Nephron (organoid): ENCODE data around the gene SCT.
A peak's percentile ranks its signal among the peaks of the same experiment; 100 is the strongest.

Experiments used
- H3K27ac Mint-ChIP-seq, 3 experiments: 2 replicates each; pipeline ENCODE4 v1.8.0; 2020; ENCODE audit warnings: mixed read lengths in 3 of 3, mild to moderate bottlenecking in 2 of 3, moderate library complexity in 1 of 3
- H3K27me3 Mint-ChIP-seq: 2 replicates; pipeline ENCODE4 v1.8.0; 2021; ENCODE audit warnings: low read depth, mild to moderate bottlenecking, moderate library complexity, mixed read lengths
- H3K36me3 Mint-ChIP-seq: 2 replicates; pipeline ENCODE4 v1.8.0; 2020; ENCODE audit warnings: low read depth, mixed read lengths
- H3K4me1 Mint-ChIP-seq: 2 replicates; pipeline ENCODE4 v1.8.0; 2020; ENCODE audit warnings: mixed read lengths
- H3K4me3 Mint-ChIP-seq, 3 experiments: 2 replicates each; pipeline ENCODE4 v1.8.0; 2020; ENCODE audit warnings: mild to moderate bottlenecking in 3 of 3, mixed read lengths in 3 of 3, moderate library complexity in 2 of 3
- H3K9me3 Mint-ChIP-seq: 2 replicates; pipeline ENCODE4 v1.8.0; 2020; ENCODE audit warnings: mixed read lengths
- CTCF ChIP-seq, 3 experiments: fragments of 200-600 bp; sonication (generic); IDR thresholded peaks; one replicate each; pipeline ENCODE4 v1.5.0; 2021; ENCODE audit warnings: antibody characterized with exemption in 3 of 3; ENCODE audit not compliant: unreplicated experiment in 3 of 3

Gene SCT

DNA sequence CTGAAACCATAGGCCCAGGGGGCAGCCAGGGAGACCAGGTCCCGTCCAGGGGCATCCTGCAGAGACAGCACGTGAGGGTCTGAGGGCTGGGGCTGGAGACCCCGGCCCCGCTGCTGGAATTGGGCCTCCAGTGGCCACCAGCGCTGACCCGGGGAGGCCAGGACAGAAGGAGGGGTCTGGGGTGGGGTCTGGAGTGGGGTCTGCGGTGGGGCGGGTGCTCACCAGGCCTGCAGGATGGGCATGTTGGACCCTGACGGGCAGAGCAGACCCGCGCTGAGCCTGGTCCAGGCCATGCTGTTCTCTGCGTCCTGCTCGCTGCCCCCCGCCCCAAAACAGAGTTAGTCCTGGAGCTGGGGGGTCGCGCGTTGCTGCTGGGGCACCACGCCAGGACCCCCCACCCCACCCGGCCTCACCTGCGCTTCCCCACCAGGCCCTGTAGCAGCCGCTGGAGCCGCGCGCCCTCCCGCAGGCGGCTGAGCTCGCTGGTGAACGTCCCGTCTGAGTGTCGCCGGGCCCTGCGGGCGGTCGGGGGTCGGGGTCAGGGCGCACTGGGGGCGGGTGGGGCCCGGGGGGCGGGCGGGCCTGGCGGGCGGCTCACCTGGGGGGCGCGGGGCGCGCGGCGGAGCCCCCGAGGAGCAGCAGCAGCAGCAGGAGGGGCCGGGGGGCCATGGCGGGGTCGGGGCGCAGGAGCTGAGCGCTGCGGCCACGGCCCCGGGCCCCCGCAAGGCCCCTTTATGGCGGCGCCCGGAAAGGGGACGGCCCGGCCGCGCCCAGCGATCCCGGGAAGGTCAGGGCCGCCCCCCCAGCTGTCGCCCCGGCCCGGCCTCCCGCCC lies at the start of gene SCT:
Gene SCT (minus strand): TSS at position 707 of the 833 bp plus-strand sequence. CDS start 38 bp downstream, at position 669.
- Mint-ChIP-seq H3K36me3 (peaks cover 5% of the 10 kb centered on the region), H3K27me3 (peaks cover 42% of the 10 kb centered on the region), H3K4me1 (peaks cover 23% of the 10 kb centered on the region), H3K27ac (peak within 1 kb of the TSS in 1 of 3 experiments; percentile 52), H3K9me3 (no peaks in the 10 kb centered on the region), H3K4me3 (peak within 1 kb of the TSS; percentile 73 to 81 (median 78))
- TF ChIP-seq CTCF (IDR thresholded peaks at IDR 0.05; ENCODE audit: unreplicated experiment in 3 of 3): no peak

GRCh38 chr11:674406-674805 lies 47.4 kb upstream of the SCT start:
- no peak overlapping the region for H3K4me3 Mint-ChIP-seq
- peaks cover 32% of the 10 kb centered on the region for H3K36me3 Mint-ChIP-seq
- no peaks in the 10 kb centered on the region for H3K4me1 Mint-ChIP-seq
- no peaks in the 10 kb centered on the region for H3K27me3 Mint-ChIP-seq
- no peaks in the 10 kb centered on the region for H3K9me3 Mint-ChIP-seq
- H3K27ac Mint-ChIP-seq: no peak overlapping the region
- TF ChIP-seq CTCF (IDR thresholded peaks at IDR 0.05; ENCODE audit: unreplicated experiment in 3 of 3): no peak

GRCh38 chr11:673866-674265 lies 46.9 kb upstream of the SCT start:
- no peak for TF ChIP-seq CTCF (IDR thresholded peaks at IDR 0.05; ENCODE audit: unreplicated experiment in 3 of 3)
- H3K4me1 Mint-ChIP-seq: no peaks in the 10 kb centered on the region
- H3K36me3 Mint-ChIP-seq: peaks cover 30% of the 10 kb centered on the region
- no peak overlapping the region for H3K27ac Mint-ChIP-seq
- H3K27me3 Mint-ChIP-seq: no peaks in the 10 kb centered on the region
- H3K9me3 Mint-ChIP-seq: no peaks in the 10 kb centered on the region
- H3K4me3 Mint-ChIP-seq: no peak overlapping the region

DNA sequence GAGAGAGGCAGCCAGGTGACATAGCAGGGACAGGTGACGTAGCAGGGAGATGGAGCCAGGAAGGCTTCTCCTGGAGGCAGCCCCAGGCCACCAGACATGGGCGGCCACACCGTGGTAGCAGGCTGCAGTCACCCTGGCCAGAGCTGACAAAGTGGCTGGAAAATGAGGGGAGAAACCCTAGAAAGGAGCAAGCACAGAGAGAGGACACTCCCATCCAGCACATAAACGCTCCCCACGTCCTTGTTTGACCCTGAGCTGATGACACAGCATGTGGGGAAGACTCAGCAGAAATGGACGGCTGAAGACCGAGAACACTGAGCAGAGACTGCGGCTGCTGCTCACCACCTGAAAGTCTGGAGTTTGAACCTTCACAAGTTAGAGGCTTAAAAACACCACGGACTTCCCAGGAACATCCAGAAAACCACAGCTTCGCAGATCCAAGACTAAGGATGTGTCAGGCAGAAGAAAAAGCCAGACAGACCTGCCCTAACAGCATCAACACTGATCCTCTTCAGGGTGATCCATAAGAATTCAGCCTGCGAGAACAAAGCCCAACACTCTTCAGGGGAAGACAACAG lies 38.8 kb upstream of the SCT start:
- H3K27me3 Mint-ChIP-seq: no peaks in the 10 kb centered on the region
- peak overlapping the region; percentile 6 to 74 (median 22) for H3K27ac Mint-ChIP-seq
- H3K9me3 Mint-ChIP-seq: no peaks in the 10 kb centered on the region
- peaks cover 34% of the 10 kb centered on the region for H3K36me3 Mint-ChIP-seq
- peaks cover 17% of the 10 kb centered on the region for H3K4me1 Mint-ChIP-seq
- no peak for TF ChIP-seq CTCF (IDR thresholded peaks at IDR 0.05; ENCODE audit: unreplicated experiment in 3 of 3)
- H3K4me3 Mint-ChIP-seq: no peak overlapping the region

- no peaks in the 10 kb centered on the region for H3K9me3 Mint-ChIP-seq
- no peak overlapping the region for H3K4me3 Mint-ChIP-seq
- H3K27ac Mint-ChIP-seq: peak overlapping the region; percentile 6 to 74 (median 22)
- peaks cover 34% of the 10 kb centered on the region for H3K36me3 Mint-ChIP-seq
- no peak for TF ChIP-seq CTCF (IDR thresholded peaks at IDR 0.05; ENCODE audit: unreplicated experiment in 3 of 3)
- peaks cover 17% of the 10 kb centered on the region for H3K4me1 Mint-ChIP-seq
- H3K27me3 Mint-ChIP-seq: no peaks in the 10 kb centered on the region
Measured at GRCh38 chr11:665062-665703, 38.2 kb upstream of the SCT start.
